GM11168 (cell line): ENCODE results near the gene DAND5.
"Not testable (repeated sequence)": the region's sequence is repeated elsewhere in the genome, so short reads cannot be mapped to it uniquely, and the experiment has no call there.

Source experiments
- in situ Hi-C: fragments of 300-500 bp; cut with MboI; formaldehyde crosslinking; loops from one replicate; pipeline ENCODE4 v1.12.0; 2022; ENCODE audit warnings: low sequenced_read_pairs; ENCODE audit not compliant: unreplicated experiment

Gene DAND5

DNA sequence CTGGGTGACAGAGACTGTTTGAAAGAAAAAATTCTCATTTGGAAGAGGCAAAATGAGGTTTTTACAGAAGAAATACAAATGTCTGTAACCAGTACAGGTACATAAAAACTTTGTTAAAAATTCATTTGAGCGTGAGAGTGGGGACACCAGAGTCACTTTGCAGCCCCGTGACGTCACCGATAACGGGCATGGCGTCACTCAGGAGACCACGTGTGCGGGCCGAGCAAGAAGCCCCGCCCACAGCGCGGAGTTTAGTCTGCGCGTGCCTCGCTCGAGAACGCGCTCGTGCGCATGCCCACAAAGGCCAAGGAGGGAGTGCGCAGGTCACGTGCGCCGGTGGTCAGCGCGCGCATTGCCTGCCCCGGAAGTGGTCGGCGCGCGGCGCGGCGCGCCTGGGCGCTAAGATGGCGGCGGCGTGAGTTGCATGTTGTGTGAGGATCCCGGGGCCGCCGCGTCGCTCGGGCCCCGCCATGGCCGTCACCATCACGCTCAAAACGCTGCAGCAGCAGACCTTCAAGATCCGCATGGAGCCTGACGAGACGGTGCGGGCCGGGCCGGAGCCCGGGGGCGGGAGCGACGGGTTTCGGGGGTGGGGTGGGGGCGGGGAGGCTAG lies 23.8 kb upstream of the DAND5 start, which contains the start of gene RAD23A:
TSS of gene RAD23A (plus strand) at position 384 of the 613 bp plus-strand sequence. CDS start at position 471, 87 bp downstream.
- in situ Hi-C loops: no loop called here

DNA sequence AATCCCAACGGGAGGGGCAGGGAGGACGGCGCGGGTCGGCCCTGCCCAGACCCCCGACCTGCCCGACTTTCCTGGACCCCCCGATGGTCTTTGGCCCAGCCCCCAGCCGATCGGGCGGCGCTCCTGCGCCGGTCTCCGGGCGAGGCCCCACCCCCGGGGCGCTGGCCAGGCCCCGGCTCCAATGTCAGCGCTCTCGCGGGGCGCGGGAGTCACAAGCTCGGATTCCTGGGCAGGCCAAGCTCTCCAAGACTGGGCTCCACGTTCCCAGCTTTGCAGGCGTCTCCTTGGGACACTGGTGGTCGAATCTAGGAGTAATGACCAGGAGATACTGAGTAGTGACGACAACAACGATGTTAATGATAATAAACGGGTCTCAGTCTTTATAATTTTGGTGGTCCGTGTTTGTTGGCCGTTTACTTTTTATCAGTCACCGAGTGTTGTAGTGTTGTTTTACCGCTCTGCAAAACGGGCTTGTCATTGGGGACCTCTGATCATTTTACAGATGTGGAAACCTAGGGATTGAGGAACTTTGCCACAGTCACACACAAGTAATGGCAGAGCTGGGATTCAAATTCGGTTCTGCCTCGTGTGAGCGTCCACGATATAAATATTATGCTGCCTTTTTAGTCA lies 23.2 kb upstream of the DAND5 start:
- in situ Hi-C loops: no loop called here

- in situ Hi-C loops: no loop called here
These were observed 22.5 kb upstream of the DAND5 start for GRCh38 chr19:12946731-12947496.

DNA sequence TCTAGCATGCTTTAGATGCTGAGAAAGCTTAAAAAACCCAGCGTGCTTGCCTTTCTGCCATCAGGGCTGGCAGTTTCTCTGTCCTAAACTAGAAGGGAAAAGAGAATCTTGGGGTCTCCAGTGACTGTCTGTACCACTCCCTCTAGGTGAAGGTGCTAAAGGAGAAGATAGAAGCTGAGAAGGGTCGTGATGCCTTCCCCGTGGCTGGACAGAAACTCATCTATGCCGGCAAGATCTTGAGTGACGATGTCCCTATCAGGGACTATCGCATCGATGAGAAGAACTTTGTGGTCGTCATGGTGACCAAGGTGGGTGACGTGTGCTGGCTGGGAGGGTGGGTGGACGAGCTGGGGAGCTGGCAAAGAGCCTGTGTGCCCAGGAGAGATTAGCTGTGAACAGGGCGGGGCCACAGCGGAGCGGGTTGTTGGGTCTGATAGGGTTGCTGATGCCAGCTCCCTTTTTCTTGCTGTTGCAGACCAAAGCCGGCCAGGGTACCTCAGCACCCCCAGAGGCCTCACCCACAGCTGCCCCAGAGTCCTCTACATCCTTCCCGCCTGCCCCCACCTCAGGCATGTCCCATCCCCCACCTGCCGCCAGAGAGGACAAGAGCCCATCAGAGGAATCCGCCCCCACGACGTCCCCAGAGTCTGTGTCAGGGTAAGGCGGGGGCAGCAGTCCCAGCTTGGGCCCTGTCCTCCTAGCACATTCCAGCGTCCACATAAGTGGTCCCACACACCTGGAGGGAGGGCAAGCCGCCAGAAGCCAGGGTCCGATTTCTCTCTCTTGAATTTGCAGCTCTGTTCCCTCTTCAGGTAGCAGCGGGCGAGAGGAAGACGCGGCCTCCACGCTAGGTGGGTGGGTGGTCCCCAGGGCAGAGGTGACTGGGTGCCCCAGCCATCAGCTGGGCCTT lies 21.4 kb upstream of the DAND5 start:
- in situ Hi-C loops: no loop called here

DNA sequence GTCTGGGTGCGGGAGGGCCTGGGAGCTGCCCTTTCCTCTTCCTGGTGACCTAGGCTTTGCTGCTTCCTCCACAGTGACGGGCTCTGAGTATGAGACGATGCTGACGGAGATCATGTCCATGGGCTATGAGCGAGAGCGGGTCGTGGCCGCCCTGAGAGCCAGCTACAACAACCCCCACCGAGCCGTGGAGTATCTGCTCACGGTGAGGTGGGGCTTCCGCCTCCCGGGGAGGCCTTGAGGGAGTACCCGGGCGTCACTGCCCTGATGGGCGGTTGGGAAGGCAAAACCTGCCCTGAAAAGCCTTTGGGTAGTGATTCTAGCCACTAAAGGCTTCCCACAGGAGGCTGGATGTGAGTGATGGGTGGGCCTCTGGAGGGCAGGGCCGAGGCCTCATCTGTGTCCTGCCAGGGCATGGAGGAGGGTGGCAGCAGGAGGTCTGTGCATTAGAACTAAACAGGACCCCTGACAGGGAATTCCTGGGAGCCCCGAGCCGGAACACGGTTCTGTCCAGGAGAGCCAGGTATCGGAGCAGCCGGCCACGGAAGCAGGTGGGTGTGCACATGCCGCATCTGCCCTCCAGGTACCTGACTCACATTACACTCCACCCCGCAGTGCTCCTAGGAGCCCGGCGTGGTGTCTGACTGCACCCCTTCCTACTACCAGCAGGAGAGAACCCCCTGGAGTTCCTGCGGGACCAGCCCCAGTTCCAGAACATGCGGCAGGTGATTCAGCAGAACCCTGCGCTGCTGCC lies 20.6 kb upstream of the DAND5 start:
- in situ Hi-C loops: no loop called here

GRCh38 chr19:12949363-12950283 lies 19.8 kb upstream of the DAND5 start:
- in situ Hi-C loops: no loop called here

- in situ Hi-C loops: not testable (repeated sequence)
These were observed 17.3 kb upstream of the DAND5 start for GRCh38 chr19:12952050-12952449.

- in situ Hi-C loops: no loop called here
These were observed 16.8 kb upstream of the DAND5 start for GRCh38 chr19:12952488-12953137.

DNA sequence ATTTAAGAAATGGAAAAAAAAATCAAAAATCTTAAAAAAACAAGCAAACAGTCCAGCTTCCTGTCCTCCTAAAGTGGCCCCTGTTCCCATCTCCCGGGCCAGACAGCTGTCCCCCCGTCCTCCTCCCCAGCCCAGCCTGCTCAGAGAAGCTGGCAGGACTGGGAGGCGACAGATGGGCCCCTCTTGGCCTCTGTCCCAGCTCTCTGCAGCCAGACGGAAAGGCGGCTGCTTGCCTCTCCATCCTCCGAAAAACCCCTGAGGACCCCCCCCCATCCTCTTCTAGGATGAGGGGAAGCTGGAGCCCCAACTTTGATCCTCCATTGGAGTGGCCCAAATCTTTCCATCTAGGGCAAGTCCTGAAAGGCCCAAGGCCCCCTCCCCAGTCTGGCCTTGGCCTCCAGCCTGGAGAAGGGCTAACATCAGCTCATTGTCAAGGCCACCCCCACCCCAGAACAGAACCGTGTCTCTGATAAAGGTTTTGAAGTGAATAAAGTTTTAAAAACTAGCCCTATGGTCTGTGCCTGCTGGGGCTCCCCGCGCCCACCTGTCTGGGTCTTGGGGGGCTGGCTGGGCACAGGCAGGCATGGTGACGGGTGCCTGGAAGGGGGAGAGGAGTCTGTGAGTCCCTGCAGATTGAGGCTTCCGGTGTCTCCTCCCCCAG lies 16.1 kb upstream of the DAND5 start:
- in situ Hi-C loops: no loop called here

GRCh38 chr19:12953799-12954611 lies 15.4 kb upstream of the DAND5 start:
- in situ Hi-C loops: no loop called here

DNA sequence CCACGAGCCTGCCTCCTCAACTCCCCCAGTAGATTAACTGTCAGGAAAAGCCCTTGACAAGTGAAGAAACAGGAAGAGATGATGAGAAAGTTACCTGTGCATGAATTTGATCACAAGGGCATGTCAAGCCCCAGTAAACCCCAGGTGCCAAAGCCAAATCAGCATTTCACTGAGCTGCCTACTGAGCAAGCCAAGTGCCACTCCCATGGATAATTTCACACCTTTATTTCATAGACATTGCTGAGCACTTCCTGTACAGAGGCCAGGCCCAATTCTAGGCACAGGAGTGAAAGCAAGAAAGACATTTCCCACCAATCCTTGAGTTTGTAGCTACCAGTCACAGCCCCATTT lies 14.8 kb upstream of the DAND5 start:
- in situ Hi-C loops: no loop called here

GRCh38 chr19:12955575-12955974 lies 13.8 kb upstream of the DAND5 start:
- in situ Hi-C loops: not testable (repeated sequence)

- in situ Hi-C loops: no loop called here
These were observed 13.4 kb upstream of the DAND5 start for GRCh38 chr19:12955996-12956395.

DNA sequence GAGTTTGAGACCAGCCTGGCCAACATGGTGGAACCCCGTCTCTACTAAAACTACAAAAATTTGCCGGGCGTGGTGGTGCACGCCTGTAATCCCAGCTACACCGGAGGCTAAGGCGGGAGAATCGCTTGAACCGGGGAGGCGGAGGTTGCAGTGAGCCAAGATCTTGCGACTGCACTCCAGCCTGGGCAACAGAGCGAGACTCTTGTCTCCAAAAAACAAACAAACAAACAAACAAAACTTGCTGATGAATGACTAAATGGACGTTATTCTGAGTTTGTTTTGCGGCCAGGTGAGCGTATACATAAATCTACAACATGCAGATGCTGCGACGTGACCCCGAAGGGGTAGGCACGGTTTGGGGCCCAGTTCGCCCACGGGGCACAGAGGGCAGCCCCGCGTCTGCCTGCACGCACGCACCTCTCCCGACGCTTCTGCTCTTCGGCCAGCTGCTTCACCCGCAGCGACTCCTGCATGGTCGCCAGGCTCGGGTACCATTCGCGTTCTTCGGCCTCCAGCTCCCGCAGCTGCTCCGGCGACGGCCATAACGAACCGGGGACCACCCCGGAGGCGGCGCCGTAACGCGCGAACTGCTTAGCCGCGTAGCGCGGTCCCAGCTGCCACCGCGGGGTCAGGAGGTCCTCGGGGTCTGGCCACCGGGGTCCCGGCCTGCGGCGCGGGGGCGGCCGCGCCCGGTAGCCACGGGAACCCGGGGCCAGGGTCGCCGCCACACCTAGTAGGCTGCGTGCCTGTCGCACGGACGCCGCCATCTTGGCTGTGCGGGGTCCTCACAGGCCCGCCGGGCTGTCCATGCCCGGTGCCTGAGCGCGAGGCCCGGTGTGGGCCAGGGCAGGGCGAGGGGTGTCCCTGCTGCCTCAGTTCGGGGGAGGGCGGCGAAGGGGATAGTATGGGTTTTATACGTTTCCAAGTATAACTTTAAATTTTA lies 12.7 kb upstream of the DAND5 start, which contains the start of gene GADD45GIP1:
TSS of gene GADD45GIP1 (minus strand) at position 778 of the 943 bp plus-strand sequence. CDS start at position 767, 11 bp downstream.
- in situ Hi-C loops: no loop called here

- in situ Hi-C loops: not testable (repeated sequence)
These were observed 11.9 kb upstream of the DAND5 start for GRCh38 chr19:12957389-12957952.
